Endothelial cell of umbilical vein (primary cell): Measurements from ENCODE around the gene SSNA1. TPM values are rescaled to one million over a fixed set of nuclear protein-coding genes. Genes with fewer than 3 reads are reported as not detected.

ENCODE experiments used
- BruUV-seq: library from RNA; stranded (reverse); fragments of 400-500 nt; replicated peaks from 2 replicates; lab custom pipeline; 2021; lab: Mats Ljungman, UMichigan
- CTCF ChIA-PET: fragments of 300-600, 350-600 bp; sonication (Branson Sonifier 250); formaldehyde crosslinking; loops from one replicate; lab custom pipeline; 2021; ENCODE audit warnings: antibody characterized with exemption, inconsistent platforms; lab: Charles Lee
- POLR2A ChIA-PET: fragments of 300-600, 350-600 bp; sonication (Branson Sonifier 250); formaldehyde crosslinking; loops from one replicate; lab custom pipeline; 2021; ENCODE audit warnings: antibody characterized with exemption, inconsistent platforms; lab: Charles Lee
- DNase-seq: peaks from one replicate; pipeline ENCODE4 v3.0.0-alpha.2; 2011; ENCODE audit warnings: low read depth, low spot score
- FAIRE-seq: peaks from 2 replicates; lab custom pipeline; 2011; peaks lifted over from hg19 to GRCh38; lab: Jason Lieb, UNC
- H2AFZ ChIP-seq: 2 replicates; pipeline ENCODE4 v1.6.0; 2012; ENCODE audit warnings: low read depth, low read length, control low read depth, inconsistent platforms
- H3K27ac ChIP-seq: 2 replicates; pipeline ENCODE4 v1.5.1; 2011; ENCODE audit warnings: low read depth, mild to moderate bottlenecking, control low read depth, low read length, moderate library complexity; ENCODE audit not compliant: insufficient read depth
- H3K27me3 ChIP-seq, 2 experiments: 2 replicates each; pipeline versions ENCODE4 v1.6.0 to v1.6.1; 2011; ENCODE audit warnings: low read length in 2 of 2, mixed read lengths in 1 of 2; ENCODE audit not compliant: control insufficient read depth in 2 of 2, insufficient read depth in 2 of 2
- H3K36me3 ChIP-seq, 2 experiments: 2 replicates in 1 of 2; 3 replicates in 1 of 2; pipeline ENCODE4 v1.5.1; 2011; ENCODE audit warnings: low read length in 2 of 2, mild to moderate bottlenecking in 1 of 2, moderate library complexity in 1 of 2; ENCODE audit not compliant: control insufficient read depth in 2 of 2, insufficient read depth in 2 of 2; ENCODE audit errors: extremely low read depth in 1 of 2
- H3K4me1 ChIP-seq: 3 replicates; pipeline ENCODE4 v1.5.1; 2011; ENCODE audit warnings: mild to moderate bottlenecking, low read length; ENCODE audit not compliant: control insufficient read depth, insufficient read depth; ENCODE audit errors: extremely low read depth
- H3K4me2 ChIP-seq: 2 replicates; pipeline ENCODE4 v1.6.1; 2011; ENCODE audit warnings: low read length, control low read depth, mixed read lengths; ENCODE audit not compliant: insufficient read depth
- H3K4me3 ChIP-seq, 3 experiments: fragments of 200-600 bp in 1 of 3; sonication (generic), shearing (Covaris generic) in 1 of 3; replicated peaks in 1 of 3; 2 replicates each; pipeline ENCODE4 v1.5.1; 2011 to 2016; ENCODE audit warnings: control low read depth in 3 of 3, low read length in 3 of 3, mild to moderate bottlenecking in 2 of 3, inconsistent platforms in 1 of 3, low read depth in 1 of 3, moderate library complexity in 1 of 3; ENCODE audit not compliant: insufficient read depth in 1 of 3
- H3K79me2 ChIP-seq: 2 replicates; pipeline ENCODE4 v1.6.0; 2012; ENCODE audit warnings: low read length, inconsistent platforms; ENCODE audit not compliant: control insufficient read depth, insufficient read depth
- H3K9ac ChIP-seq: replicated peaks from 2 replicates; pipeline ENCODE3; 2011; ENCODE audit warnings: low read length, control low read depth; ENCODE audit not compliant: insufficient read depth; ENCODE audit errors: extremely low read depth
- H3K9me1 ChIP-seq: replicated peaks from 3 replicates; pipeline ENCODE4 v1.6.0; 2011; ENCODE audit warnings: mild to moderate bottlenecking, low read length; ENCODE audit not compliant: control insufficient read depth, insufficient read depth; ENCODE audit errors: extremely low read depth
- H3K9me3 ChIP-seq: replicated peaks from 2 replicates; pipeline ENCODE4 v1.5.1; 2012; ENCODE audit warnings: low read length, inconsistent platforms; ENCODE audit not compliant: control insufficient read depth, insufficient read depth
- H4K20me1 ChIP-seq: replicated peaks from 2 replicates; pipeline ENCODE3; 2011; ENCODE audit warnings: mild to moderate bottlenecking, low read length; ENCODE audit not compliant: control insufficient read depth, insufficient read depth; ENCODE audit errors: extremely low read depth
- CTCF ChIP-seq, 2 donors: IDR thresholded peaks; 1 replicate in 1 of 2; 2 replicates in 1 of 2; pipeline ENCODE4 v1.5.1; 2011; ENCODE audit warnings: low read length in 2 of 2, mild to moderate bottlenecking in 2 of 2, moderate library complexity in 2 of 2, control low read depth in 1 of 2, inconsistent platforms in 1 of 2, low read depth in 1 of 2; ENCODE audit not compliant: insufficient read depth in 1 of 2; ENCODE audit errors: extremely low read depth in 1 of 2
- EZH2 ChIP-seq: IDR thresholded peaks from 2 replicates; pipeline ENCODE4 v1.6.1; 2012; ENCODE audit warnings: borderline replicate concordance, low read depth, mild to moderate bottlenecking, moderate library complexity, low read length, inconsistent platforms; ENCODE audit not compliant: severe bottlenecking
- FOS ChIP-seq: IDR thresholded peaks from 2 replicates; pipeline ENCODE4 v1.6.1; 2011; ENCODE audit warnings: mild to moderate bottlenecking, low read length, moderate library complexity, borderline replicate concordance; ENCODE audit not compliant: insufficient read depth
- GATA2 ChIP-seq: IDR thresholded peaks from 2 replicates; pipeline ENCODE4 v1.7.0; 2011; ENCODE audit warnings: low read depth, mild to moderate bottlenecking, moderate library complexity, mixed read lengths, low read length; ENCODE audit not compliant: insufficient read length, insufficient read depth
- JUN ChIP-seq: IDR thresholded peaks from 2 replicates; pipeline ENCODE4 v1.6.1; 2011; ENCODE audit warnings: borderline replicate concordance, low read depth; ENCODE audit not compliant: insufficient read length, insufficient read depth
- MYC ChIP-seq: IDR thresholded peaks from one replicate; pipeline ENCODE4 v1.6.1; 2011; ENCODE audit warnings: mild to moderate bottlenecking, low read depth, low read length
- POLR2A ChIP-seq: IDR thresholded peaks from 2 replicates; pipeline ENCODE4 v1.6.1; 2012; ENCODE audit warnings: low read depth, mild to moderate bottlenecking, control low read depth, low read length
- POLR2AphosphoS5 ChIP-seq: IDR thresholded peaks from 2 replicates; pipeline ENCODE4 v1.6.1; 2012; ENCODE audit warnings: low read depth, mild to moderate bottlenecking, control low read depth, low read length, moderate library complexity; ENCODE audit not compliant: insufficient read depth
- dilution Hi-C: fragments of 300-500 bp; cut with MboI; formaldehyde crosslinking; loops from one replicate; pipeline ENCODE4 v1.15.0; 2019; ENCODE audit warnings: low sequenced_read_pairs; ENCODE audit not compliant: extremely low pct_ligation_motif_present
- intact Hi-C: fragments of 100-400 bp; cut with micrococcal nuclease; formaldehyde crosslinking; loops from one replicate; pipeline ENCODE4 v1.10.0; 2022
- polyA plus RNA-seq, 4 experiments: library from polyadenylated mRNA; depleted of rRNA in 3 of 4; stranded (reverse) in 3 of 4; unstranded in 1 of 4; fragments of >200 nt; gene quantifications; 2 replicates each; pipeline versions ENCODE4 v1.2.1 to v1.2.3, GENCODE V29; 2011 to 2012; ENCODE audit warnings: missing spikeins in 1 of 4
- total RNA-seq: library from RNA; stranded (reverse); gene quantifications from 2 replicates; pipeline ENCODE4 v1.2.3, GENCODE V29; 2021
- TF ChIP-seq, protein P1 (sequence below): IDR thresholded peaks from 2 replicates; pipeline ENCODE4 v1.6.1; 2011; ENCODE audit not compliant: insufficient read depth, insufficient read length

SSNA1 gene
- total and polyA plus RNA-seq, 2 donors (not counting 3 experiments of a cell fraction or from before 2014, with no cell fraction given) = 89.0 to 146 TPM

- POLR2A ChIA-PET = interaction anchor here (0.6 kb wide), 1 partner anchor 9 kb away, joined by 3 read pairs; no protein-coding TSS in a partner anchor
- H3K9ac ChIP-seq = no peak overlapping the region
These were observed 9.8 kb downstream of the SSNA1 start for GRCh38 chr9:137198051-137198901.

More at GRCh38 chr9:137198051-137198901, 9.8 kb downstream of the SSNA1 start:
- CTCF ChIA-PET = interaction anchor here (1.0 to 1.7 kb wide), 4 partner anchors 9 to 38 kb away, joined by 5 to 8 read pairs (median 6); partner anchors contain the start of genes ANAPC2, RNF224 and SSNA1
- Histone ChIP-seq H3K27ac (no peak overlapping the region), H3K4me3 (no peak overlapping the region), H3K27me3 (no peaks in the 10 kb centered on the region), H3K9me3 (no peaks in the 10 kb centered on the region), H3K79me2 (peaks cover 4% of the 10 kb centered on the region), H3K4me1 (peaks cover 9% of the 10 kb centered on the region), H4K20me1 (no peaks in the 10 kb centered on the region), H3K4me2 (no peak overlapping the region), H3K36me3 (no peaks in the 10 kb centered on the region), H2AFZ (no peak overlapping the region), H3K9me1 (no peaks in the 10 kb centered on the region)
- BruUV-seq = no TSS peak
- TF ChIP-seq POLR2A (no peak), JUN (no peak), POLR2AphosphoS5 (no peak), MYC (no peak), CTCF (IDR thresholded peaks at IDR 0.05; ENCODE audit: extremely low read depth in 1 of 2, insufficient read depth in 1 of 2, low read depth in 1 of 2, low read length in 2 of 2) (no peak), EZH2 (no peak), GATA2 (no peak), FOS (no peak)
- TF ChIP-seq, protein P1, sequence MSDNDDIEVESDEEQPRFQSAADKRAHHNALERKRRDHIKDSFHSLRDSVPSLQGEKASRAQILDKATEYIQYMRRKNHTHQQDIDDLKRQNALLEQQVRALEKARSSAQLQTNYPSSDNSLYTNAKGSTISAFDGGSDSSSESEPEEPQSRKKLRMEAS = no peak
- DNase-seq (no peak), FAIRE-seq (no peak)
- intact Hi-C loops (no loop called here), dilution Hi-C loops (no loop called here)
